IMR-90 (cell line): ENCODE data around the gene CCDC200. TPM values are rescaled to one million over a fixed set of nuclear protein-coding genes. Genes with fewer than 3 reads are reported as not detected.

ENCODE experiments used
- ATAC-seq: fragments of 200-7000 bp; cut with Tn5 transposase; 2 replicates; pipeline ENCODE4 v1.9.1; 2020; ENCODE audit warnings: low read depth, mild to moderate bottlenecking, moderate library complexity
- BruUV-seq: library from RNA; stranded (reverse); fragments of 400-500 nt; replicated peaks from 2 replicates; lab custom pipeline; 2021; lab: Mats Ljungman, UMichigan
- CTCF ChIA-PET: fragments of 300-600 bp; formaldehyde crosslinking; extraction: SDS; loops from one replicate; lab custom pipeline; 2021; ENCODE audit warnings: antibody characterized with exemption; lab: Yijun Ruan, JAX
- POLR2A ChIA-PET: fragments of 300-600 bp; sonication (Branson Sonifier 250); formaldehyde crosslinking; loops from one replicate; lab custom pipeline; 2022; ENCODE audit warnings: antibody characterized with exemption; ENCODE audit not compliant: unreplicated experiment; lab: Charles Lee
- DNase-seq: peaks from one replicate; pipeline ENCODE4 v3.0.0; 2013
- H2AFZ ChIP-seq: replicated peaks from 2 replicates; pipeline ENCODE3; 2013; ENCODE audit warnings: low read length, mild to moderate bottlenecking; ENCODE audit not compliant: poor library complexity
- H2AK5ac ChIP-seq: 2 replicates; pipeline ENCODE4 v1.6.1; 2013; ENCODE audit warnings: low read depth, low read length, inconsistent platforms
- H2AK9ac ChIP-seq: replicated peaks from 2 replicates; pipeline ENCODE3; 2013; ENCODE audit warnings: mild to moderate bottlenecking, low read depth, low read length, moderate library complexity; ENCODE audit not compliant: poor library complexity
- H2BK120ac ChIP-seq: 2 replicates; pipeline ENCODE4 v1.6.1; 2013; ENCODE audit warnings: low read depth, low read length, inconsistent platforms
- H2BK15ac ChIP-seq: 3 replicates; pipeline ENCODE4 v1.6.1; 2013; ENCODE audit warnings: low read depth, low read length, inconsistent platforms
- H2BK20ac ChIP-seq: 2 replicates; pipeline ENCODE4 v1.6.1; 2013; ENCODE audit warnings: low read depth, mild to moderate bottlenecking, inconsistent platforms, low read length, moderate library complexity
- H2BK5ac ChIP-seq: 2 replicates; pipeline ENCODE4 v1.6.1; 2013; ENCODE audit warnings: mild to moderate bottlenecking, low read depth, low read length, inconsistent platforms; ENCODE audit not compliant: poor library complexity, severe bottlenecking
- H3K14ac ChIP-seq: replicated peaks from 2 replicates; pipeline ENCODE4 v1.6.1; 2013; ENCODE audit warnings: low read depth, low read length, inconsistent platforms
- H3K18ac ChIP-seq: 2 replicates; pipeline ENCODE4 v1.6.1; 2013; ENCODE audit warnings: low read depth, low read length, control low read depth
- H3K23ac ChIP-seq: 2 replicates; pipeline ENCODE4 v1.6.1; 2013; ENCODE audit warnings: low read depth, low read length, inconsistent platforms
- H3K27ac ChIP-seq: 2 replicates; pipeline ENCODE4 v1.5.1; 2013; ENCODE audit warnings: mild to moderate bottlenecking, control low read depth, low read length; ENCODE audit not compliant: insufficient read depth
- H3K27me3 ChIP-seq: 2 replicates; pipeline ENCODE4 v1.6.1; 2013; ENCODE audit warnings: low read length; ENCODE audit not compliant: control insufficient read depth, insufficient read depth
- H3K36me3 ChIP-seq: 2 replicates; pipeline ENCODE4 v1.6.1; 2013; ENCODE audit warnings: low read length, mixed read lengths; ENCODE audit not compliant: control insufficient read depth, insufficient read depth
- H3K4ac ChIP-seq: 2 replicates; pipeline ENCODE4 v1.6.1; 2013; ENCODE audit warnings: low read depth, low read length, inconsistent platforms
- H3K4me1 ChIP-seq: 2 replicates; pipeline ENCODE4 v1.6.1; 2013; ENCODE audit warnings: low read length, mixed read lengths; ENCODE audit not compliant: control insufficient read depth, insufficient read depth
- H3K4me2 ChIP-seq: 2 replicates; pipeline ENCODE4 v1.6.1; 2013; ENCODE audit warnings: low read depth, mild to moderate bottlenecking, control low read depth, low read length, moderate library complexity
- H3K4me3 ChIP-seq: 2 replicates; pipeline ENCODE4 v1.5.1; 2013; ENCODE audit warnings: low read depth, mild to moderate bottlenecking, control low read depth, low read length, moderate library complexity; ENCODE audit not compliant: insufficient read depth
- H3K56ac ChIP-seq: 2 replicates; pipeline ENCODE4 v1.6.1; 2013; ENCODE audit warnings: low read length, inconsistent platforms; ENCODE audit not compliant: insufficient read depth; ENCODE audit errors: extremely low read depth
- H3K79me1 ChIP-seq, 2 experiments: 2 replicates each; pipeline ENCODE4 v1.6.1; 2013; ENCODE audit warnings: low read length in 2 of 2, inconsistent platforms in 1 of 2, low read depth in 1 of 2
- H3K9ac ChIP-seq: 2 replicates; pipeline ENCODE4 v1.6.1; 2013; ENCODE audit warnings: low read depth, low read length, control low read depth
- H3K9me1 ChIP-seq: 2 replicates; pipeline ENCODE4 v1.6.1; 2013; ENCODE audit warnings: low read length, inconsistent platforms; ENCODE audit not compliant: insufficient read depth
- H3K9me3 ChIP-seq: 2 replicates; pipeline ENCODE4 v1.6.1; 2013; ENCODE audit warnings: low read length; ENCODE audit not compliant: control insufficient read depth, insufficient read depth
- H4K20me1 ChIP-seq: 2 replicates; pipeline ENCODE4 v1.6.1; 2013; ENCODE audit warnings: low read length, inconsistent platforms; ENCODE audit not compliant: insufficient read depth
- H4K5ac ChIP-seq: 2 replicates; pipeline ENCODE4 v1.6.1; 2013; ENCODE audit warnings: mild to moderate bottlenecking, low read depth, low read length, control low read depth
- H4K8ac ChIP-seq, 2 experiments: 2 replicates each; pipeline ENCODE4 v1.6.1; 2013; ENCODE audit warnings: low read depth in 2 of 2, low read length in 2 of 2, control low read depth in 1 of 2, inconsistent platforms in 1 of 2
- H4K91ac ChIP-seq: 2 replicates; pipeline ENCODE4 v1.6.1; 2013; ENCODE audit warnings: low read depth, low read length, inconsistent platforms; ENCODE audit not compliant: insufficient read depth
- CEBPB ChIP-seq: IDR thresholded peaks from 2 replicates; pipeline ENCODE4 v1.6.1; 2012; ENCODE audit warnings: low read depth, low read length, improper control_type of control experiment
- FOS ChIP-seq: fragments of 150-350 bp; IDR thresholded peaks from 2 replicates; pipeline ENCODE4 v1.6.1; 2016; ENCODE audit warnings: low read depth, low read length
- SMC3 ChIP-seq: fragments of 150-350 bp; IDR thresholded peaks from 2 replicates; pipeline ENCODE4 v1.6.1; 2016; ENCODE audit warnings: low read depth, mild to moderate bottlenecking, antibody characterized with exemption, low read length, moderate library complexity
- WGBS, 2 experiments: methylation state at CpG; one replicate each; pipeline versions ENCODE4 v1.1.5 to v1.1.7; 2013; ENCODE audit warnings: missing lambda C conversion rate in 2 of 2; ENCODE audit not compliant: insufficient read length in 1 of 2; ENCODE audit errors: extremely low coverage in 2 of 2; 5-methylcytosine and 5-hydroxymethylcytosine counted together
- dilution Hi-C: fragments of 300-500 bp; cut with HindIII; formaldehyde crosslinking; loops from one replicate; pipeline ENCODE4 v1.14.3; 2018; ENCODE audit warnings: low sequenced_read_pairs; ENCODE audit not compliant: unreplicated experiment
- in situ Hi-C: fragments of 300-500 bp; cut with MboI; formaldehyde crosslinking; loops from 3 replicates; pipeline ENCODE4 v1.14.3; 2019; ENCODE audit warnings: low sequenced_read_pairs, inconsistent platforms, mixed read lengths
- intact Hi-C: fragments of 100-400 bp; cut with micrococcal nuclease; formaldehyde crosslinking; loops from 2 replicates; pipeline ENCODE4 v1.10.0; 2022
- polyA plus RNA-seq, 3 experiments: library from polyadenylated mRNA; depleted of rRNA; stranded (reverse); fragments of >200 nt; gene quantifications; 2 replicates each; pipeline ENCODE4 v1.2.3, GENCODE V29; 2012; ENCODE audit warnings: low replicate concordance in 1 of 3
- total RNA-seq: library from RNA; depleted of rRNA; stranded (reverse); fragments of >200 nt; gene quantifications from 2 replicates; pipeline ENCODE4 v1.2.3, GENCODE V29; 2012
- TF ChIP-seq, protein P1 (sequence below): fragments of 150-350 bp; IDR thresholded peaks from 2 replicates; pipeline ENCODE4 v1.6.1; 2016; ENCODE audit warnings: low read depth, mild to moderate bottlenecking, low read length, moderate library complexity, borderline replicate concordance

The CCDC200 gene
- total and polyA plus RNA-seq, 2 of the 4 experiments (the other 2 are of a cell fraction), result not detected

DNA sequence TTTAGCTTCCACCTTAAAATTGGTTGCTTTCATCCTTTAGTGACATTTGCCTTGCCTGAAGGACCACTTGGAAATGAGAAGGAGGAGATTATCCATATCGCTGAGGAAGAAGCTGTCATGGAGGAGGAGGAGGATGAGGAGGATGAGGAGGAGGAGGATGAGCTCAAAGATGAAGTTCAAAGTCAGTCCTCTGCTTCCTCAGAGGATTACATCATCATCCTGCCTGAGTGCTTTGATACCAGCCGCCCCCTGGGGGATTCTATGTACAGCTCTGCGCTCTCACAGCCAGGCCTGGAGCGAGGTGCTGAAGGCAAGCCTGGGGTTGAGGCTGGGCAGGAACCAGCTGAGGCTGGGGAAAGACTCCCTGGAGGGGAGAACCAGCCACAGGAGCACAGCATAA is 28.3 kb downstream of the CCDC200 start:
- in situ Hi-C loops, result loop anchor here (25.0 kb wide), 1 partner anchor 112 kb away; no protein-coding TSS in a partner anchor
- POLR2A ChIA-PET, result no interaction called here

More for the DNA sequence above, 28.3 kb downstream of the CCDC200 start:
- Histone ChIP-seq H2AK9ac (no peak overlapping the region), H4K20me1 (no peaks in the 10 kb centered on the region), H2BK20ac (no peak overlapping the region), H2BK120ac (no peak overlapping the region), H4K8ac (no peak overlapping the region), H2BK15ac (no peak overlapping the region), H3K27me3 (no peaks in the 10 kb centered on the region), H2AFZ (no peak overlapping the region), H4K91ac (no peak overlapping the region), H3K4me1 (no peaks in the 10 kb centered on the region), H3K4ac (no peak overlapping the region), H2BK5ac (no peak overlapping the region), H4K5ac (no peak overlapping the region), H2AK5ac (no peak overlapping the region), H3K79me1 (peaks cover 0 to 10% of the 10 kb centered on the region in 2 experiments; a peak in 2 of 4 replicates), H3K36me3 (peaks cover 70% of the 10 kb centered on the region), H3K9me1 (no peaks in the 10 kb centered on the region; the same call in 1 of the 2 replicates), H3K18ac (no peak overlapping the region), H3K23ac (no peak overlapping the region), H3K56ac (no peak overlapping the region), H3K27ac (no peak overlapping the region), H3K9ac (no peak overlapping the region), H3K14ac (no peak overlapping the region), H3K9me3 (no peaks in the 10 kb centered on the region), H3K4me3 (no peak overlapping the region), H3K4me2 (no peak overlapping the region)
- dilution Hi-C loops (no loop called here), intact Hi-C loops (no loop called here)
- TF ChIP-seq, protein P1, sequence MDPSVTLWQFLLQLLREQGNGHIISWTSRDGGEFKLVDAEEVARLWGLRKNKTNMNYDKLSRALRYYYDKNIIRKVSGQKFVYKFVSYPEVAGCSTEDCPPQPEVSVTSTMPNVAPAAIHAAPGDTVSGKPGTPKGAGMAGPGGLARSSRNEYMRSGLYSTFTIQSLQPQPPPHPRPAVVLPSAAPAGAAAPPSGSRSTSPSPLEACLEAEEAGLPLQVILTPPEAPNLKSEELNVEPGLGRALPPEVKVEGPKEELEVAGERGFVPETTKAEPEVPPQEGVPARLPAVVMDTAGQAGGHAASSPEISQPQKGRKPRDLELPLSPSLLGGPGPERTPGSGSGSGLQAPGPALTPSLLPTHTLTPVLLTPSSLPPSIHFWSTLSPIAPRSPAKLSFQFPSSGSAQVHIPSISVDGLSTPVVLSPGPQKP, result no peak
- 0 out of 2 replicates have a peak, but pooled peaks have one; percentile 2 for TF ChIP-seq CEBPB
- TF ChIP-seq SMC3, result no peak
- no peak for TF ChIP-seq FOS
- ATAC-seq, result no peak
- no peak for DNase-seq
- 100% methylated on average over 2 of the region's 4 CpGs; no CpG with 5 or more reads in 1 of the 2 experiments for WGBS, 2 experiments
- CTCF ChIA-PET, result interaction anchor here (2.2 kb wide), 1 partner anchor 11 kb away, joined by 7 read pairs; no protein-coding TSS in a partner anchor
- no TSS peak for BruUV-seq
